ENCODE data around the gene KNDC1.

Gene KNDC1

DNA sequence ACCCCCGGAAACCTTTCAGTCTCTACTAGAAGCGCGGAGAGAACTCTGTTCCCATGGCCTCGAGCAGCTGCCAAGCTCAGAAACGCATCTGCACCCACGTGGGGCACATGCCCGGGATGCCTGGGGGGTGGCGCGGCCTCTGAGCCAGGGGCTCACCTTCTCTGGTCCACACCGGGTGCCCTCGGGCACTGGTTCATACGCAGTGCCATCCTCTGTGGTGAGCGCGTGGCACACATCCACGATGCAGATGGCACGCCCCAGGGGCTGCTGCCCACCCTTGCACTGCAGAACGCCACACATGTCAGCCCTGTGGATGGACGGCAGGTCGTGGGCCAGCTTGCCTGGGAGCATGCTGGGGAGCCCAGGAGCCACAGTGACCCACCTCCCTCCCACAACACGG is 110.2 kb downstream of the KNDC1 start:
- Histone ChIP-seq H3K27ac (replicated peaks; ENCODE audit: low read length) (no peak overlapping the region), H3K4me3 (ENCODE audit: low read length in 2 of 2) (no peak overlapping the region), H2BK5ac (ENCODE audit: low read length) (no peak overlapping the region), H3K4ac (ENCODE audit: low read length) (no peak overlapping the region), H3K9ac (ENCODE audit: low read depth, low read length, poor library complexity) (no peak overlapping the region), H3K4me1 (ENCODE audit: control insufficient read depth in 2 of 2, insufficient read depth in 1 of 2, low read depth in 1 of 2, low read length in 2 of 2) (peaks cover 0 to 5% of the 10 kb centered on the region in 2 donors), H3K23ac (ENCODE audit: low read depth, low read length, poor library complexity) (peak overlapping the region; percentile 80), H4K91ac (ENCODE audit: low read depth, low read length, poor library complexity) (no peak overlapping the region), H3K18ac (ENCODE audit: low read length) (no peak overlapping the region), H3K36me3 (replicated peaks in 1 of 2; ENCODE audit: control insufficient read depth in 2 of 2, insufficient read depth in 2 of 2, low read length in 2 of 2) (no peaks in the 10 kb centered on the region), H3K9me3 (replicated peaks in 1 of 2; ENCODE audit: control insufficient read depth in 2 of 2, insufficient read depth in 1 of 2, low read depth in 1 of 2, low read length in 2 of 2) (no peaks in the 10 kb centered on the region), H2BK15ac (ENCODE audit: low read length) (peak overlapping the region; percentile 1), H3K27me3 (ENCODE audit: control insufficient read depth in 3 of 3, insufficient read depth in 3 of 3, low read depth in 1 of 3, low read length in 3 of 3) (no peaks in the 10 kb centered on the region), H3K79me1 (ENCODE audit: low read depth, low read length) (peaks cover 2% of the 10 kb centered on the region), H2BK12ac (ENCODE audit: low read length) (no peak overlapping the region), H3K14ac (ENCODE audit: low read length) (peak overlapping the region; percentile 82), H2AFZ (ENCODE audit: low read length) (no peak overlapping the region), H2BK120ac (ENCODE audit: low read depth, low read length) (no peak overlapping the region), H4K8ac (ENCODE audit: low read depth, low read length) (no peak overlapping the region), H3K4me2 (ENCODE audit: insufficient read depth, low read length, poor library complexity, severe bottlenecking) (no peak overlapping the region), H2AK5ac (ENCODE audit: low read depth, low read length) (no peak overlapping the region)
- DNase-seq (ENCODE audit: low spot score) = no peak
- no CpG with 5 or more reads among the region's 20 CpGs for WGBS, 2 donors (ENCODE audit: extremely low coverage in 2 of 2, insufficient read length in 2 of 2, insufficient replicate concordance in 1 of 2)

GRCh38 chr10:133270773-133271297 is 110.8 kb downstream of the KNDC1 start:
- Histone ChIP-seq H3K4me3 (ENCODE audit: low read length in 2 of 2) (peak overlapping the region in 1 of 2 donors; percentile 35), H3K23ac (ENCODE audit: low read depth, low read length, poor library complexity) (peak overlapping the region; percentile 73), H3K27ac (replicated peaks; ENCODE audit: low read length) (no peak overlapping the region), H3K4ac (ENCODE audit: low read length) (peak overlapping the region; percentile 53), H2BK5ac (ENCODE audit: low read length) (no peak overlapping the region), H2AK5ac (ENCODE audit: low read depth, low read length) (no peak overlapping the region), H4K91ac (ENCODE audit: low read depth, low read length, poor library complexity) (no peak overlapping the region), H3K4me2 (ENCODE audit: insufficient read depth, low read length, poor library complexity, severe bottlenecking) (no peak overlapping the region), H3K9me3 (replicated peaks in 1 of 2; ENCODE audit: control insufficient read depth in 2 of 2, insufficient read depth in 1 of 2, low read depth in 1 of 2, low read length in 2 of 2) (no peaks in the 10 kb centered on the region), H3K4me1 (ENCODE audit: control insufficient read depth in 2 of 2, insufficient read depth in 1 of 2, low read depth in 1 of 2, low read length in 2 of 2) (peaks cover 2 to 11% of the 10 kb centered on the region in 2 donors), H3K18ac (ENCODE audit: low read length) (no peak overlapping the region), H3K36me3 (replicated peaks in 1 of 2; ENCODE audit: control insufficient read depth in 2 of 2, insufficient read depth in 2 of 2, low read length in 2 of 2) (no peaks in the 10 kb centered on the region), H3K79me1 (ENCODE audit: low read depth, low read length) (peaks cover 2% of the 10 kb centered on the region), H2AFZ (ENCODE audit: low read length) (no peak overlapping the region), H3K27me3 (ENCODE audit: control insufficient read depth in 3 of 3, insufficient read depth in 3 of 3, low read depth in 1 of 3, low read length in 3 of 3) (peaks cover 0 to 3% (median 0%) of the 10 kb centered on the region in 3 experiments), H4K8ac (ENCODE audit: low read depth, low read length) (no peak overlapping the region), H2BK12ac (ENCODE audit: low read length) (peak overlapping the region; percentile 75), H3K14ac (ENCODE audit: low read length) (peak overlapping the region; percentile 21), H2BK120ac (ENCODE audit: low read depth, low read length) (no peak overlapping the region), H3K9ac (ENCODE audit: low read depth, low read length, poor library complexity) (peak overlapping the region; percentile 4), H2BK15ac (ENCODE audit: low read length) (no peak overlapping the region)
- no CpG with 5 or more reads among the region's 19 CpGs for WGBS, 2 donors (ENCODE audit: extremely low coverage in 2 of 2, insufficient read length in 2 of 2, insufficient replicate concordance in 1 of 2)
- DNase-seq (ENCODE audit: low spot score) = no peak

GRCh38 chr10:133271521-133272300 is 111.7 kb downstream of the KNDC1 start:
- H3K4ac ChIP-seq (ENCODE audit: low read length) = no peak overlapping the region
- peak overlapping the region; percentile 25 for H2AK5ac ChIP-seq (ENCODE audit: low read depth, low read length)
- H3K36me3 ChIP-seq (replicated peaks in 1 of 2; ENCODE audit: control insufficient read depth in 2 of 2, insufficient read depth in 2 of 2, low read length in 2 of 2) = no peaks in the 10 kb centered on the region
- peak overlapping the region; percentile 73 for H2BK12ac ChIP-seq (ENCODE audit: low read length)
- H3K4me1 ChIP-seq (ENCODE audit: control insufficient read depth in 2 of 2, insufficient read depth in 1 of 2, low read depth in 1 of 2, low read length in 2 of 2) = peaks cover 8 to 15% of the 10 kb centered on the region in 2 donors
- H3K27me3 ChIP-seq (ENCODE audit: control insufficient read depth in 3 of 3, insufficient read depth in 3 of 3, low read depth in 1 of 3, low read length in 3 of 3) = peaks cover 0 to 11% (median 6%) of the 10 kb centered on the region in 3 experiments
- H3K9ac ChIP-seq (ENCODE audit: low read depth, low read length, poor library complexity) = peak overlapping the region; percentile 4
- H4K8ac ChIP-seq (ENCODE audit: low read depth, low read length) = peak overlapping the region; percentile 92
- no peak overlapping the region for H2BK120ac ChIP-seq (ENCODE audit: low read depth, low read length)
- H3K9me3 ChIP-seq (replicated peaks in 1 of 2; ENCODE audit: control insufficient read depth in 2 of 2, insufficient read depth in 1 of 2, low read depth in 1 of 2, low read length in 2 of 2) = peaks cover 0 to 2% of the 10 kb centered on the region in 2 donors
- no peak overlapping the region for H4K91ac ChIP-seq (ENCODE audit: low read depth, low read length, poor library complexity)
- peaks cover 3% of the 10 kb centered on the region for H3K79me1 ChIP-seq (ENCODE audit: low read depth, low read length)
- peak overlapping the region; percentile 71 for H3K18ac ChIP-seq (ENCODE audit: low read length)
- no peak overlapping the region for H3K4me3 ChIP-seq (ENCODE audit: low read length in 2 of 2)
- DNase-seq (ENCODE audit: low spot score) = no peak
- peak overlapping the region; percentile 73 for H3K23ac ChIP-seq (ENCODE audit: low read depth, low read length, poor library complexity)
- no peak overlapping the region for H3K4me2 ChIP-seq (ENCODE audit: insufficient read depth, low read length, poor library complexity, severe bottlenecking)
- no peak overlapping the region for H2BK5ac ChIP-seq (ENCODE audit: low read length)
- no peak overlapping the region for H3K27ac ChIP-seq (replicated peaks; ENCODE audit: low read length)
- no CpG with 5 or more reads among the region's 35 CpGs for WGBS, 2 donors (ENCODE audit: extremely low coverage in 2 of 2, insufficient read length in 2 of 2, insufficient replicate concordance in 1 of 2)
- H2AFZ ChIP-seq (ENCODE audit: low read length) = no peak overlapping the region
- H2BK15ac ChIP-seq (ENCODE audit: low read length) = peak overlapping the region; percentile 58
- H3K14ac ChIP-seq (ENCODE audit: low read length) = peak overlapping the region; percentile 38

DNA sequence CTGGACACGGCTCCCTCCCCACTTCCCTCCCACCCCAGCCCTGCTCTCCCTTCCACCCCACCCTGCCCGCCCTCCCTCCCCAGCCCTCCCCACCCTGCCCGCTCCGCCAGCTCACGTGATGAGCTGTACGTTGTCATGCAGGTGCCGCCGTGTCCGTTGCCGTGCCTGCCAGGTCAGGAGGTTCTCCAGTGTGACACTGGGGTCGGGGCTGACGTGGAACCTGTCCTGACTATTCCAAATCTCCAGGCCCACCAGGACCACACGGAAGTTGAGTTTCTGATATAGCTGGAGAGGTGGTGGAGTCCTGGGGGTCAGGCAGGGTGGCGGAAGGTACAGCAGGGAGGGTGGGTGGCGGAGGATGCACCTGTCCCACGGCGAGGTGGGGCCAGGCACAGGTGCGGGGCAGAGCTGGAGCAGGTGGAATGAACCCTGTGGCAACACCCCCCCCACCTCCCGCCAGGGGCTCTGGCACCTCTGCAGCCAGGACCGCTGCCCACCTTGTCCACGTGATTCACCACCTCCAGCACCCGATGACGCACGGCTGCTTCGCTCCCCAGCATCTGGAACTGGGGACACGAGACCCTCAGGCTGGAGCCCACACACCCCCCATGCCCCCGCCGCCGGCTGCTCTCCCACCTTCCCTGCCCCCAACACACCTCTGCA is 112.4 kb downstream of the KNDC1 start:
- no CpG with 5 or more reads among the region's 29 CpGs for WGBS, 2 donors (ENCODE audit: extremely low coverage in 2 of 2, insufficient read length in 2 of 2, insufficient replicate concordance in 1 of 2)
- DNase-seq (ENCODE audit: low spot score) = no peak
- Histone ChIP-seq H3K23ac (ENCODE audit: low read depth, low read length, poor library complexity) (no peak overlapping the region), H3K4me3 (ENCODE audit: low read length in 2 of 2) (no peak overlapping the region), H2BK5ac (ENCODE audit: low read length) (no peak overlapping the region), H2AFZ (ENCODE audit: low read length) (no peak overlapping the region), H3K27me3 (ENCODE audit: control insufficient read depth in 3 of 3, insufficient read depth in 3 of 3, low read depth in 1 of 3, low read length in 3 of 3) (peaks cover 0 to 13% (median 6%) of the 10 kb centered on the region in 3 experiments), H3K14ac (ENCODE audit: low read length) (no peak overlapping the region), H4K91ac (ENCODE audit: low read depth, low read length, poor library complexity) (no peak overlapping the region), H3K4me1 (ENCODE audit: control insufficient read depth in 2 of 2, insufficient read depth in 1 of 2, low read depth in 1 of 2, low read length in 2 of 2) (peaks cover 8 to 15% of the 10 kb centered on the region in 2 donors), H2BK120ac (ENCODE audit: low read depth, low read length) (no peak overlapping the region), H3K9ac (ENCODE audit: low read depth, low read length, poor library complexity) (peak overlapping the region; percentile 44), H4K8ac (ENCODE audit: low read depth, low read length) (no peak overlapping the region), H3K4me2 (ENCODE audit: insufficient read depth, low read length, poor library complexity, severe bottlenecking) (no peak overlapping the region), H3K27ac (replicated peaks; ENCODE audit: low read length) (no peak overlapping the region), H3K18ac (ENCODE audit: low read length) (no peak overlapping the region), H2AK5ac (ENCODE audit: low read depth, low read length) (peak overlapping the region; percentile 70), H2BK15ac (ENCODE audit: low read length) (no peak overlapping the region), H3K79me1 (ENCODE audit: low read depth, low read length) (peaks cover 3% of the 10 kb centered on the region), H3K4ac (ENCODE audit: low read length) (no peak overlapping the region), H3K36me3 (replicated peaks in 1 of 2; ENCODE audit: control insufficient read depth in 2 of 2, insufficient read depth in 2 of 2, low read length in 2 of 2) (no peaks in the 10 kb centered on the region), H2BK12ac (ENCODE audit: low read length) (peak overlapping the region; percentile 41), H3K9me3 (replicated peaks in 1 of 2; ENCODE audit: control insufficient read depth in 2 of 2, insufficient read depth in 1 of 2, low read depth in 1 of 2, low read length in 2 of 2) (peaks cover 0 to 2% of the 10 kb centered on the region in 2 donors)

All from neuronal stem cell (in vitro differentiated cells).